HL-60/S4 (cell line): Measurements from ENCODE around the gene MID1IP1.

ENCODE experiments used
- in situ Hi-C: fragments of 300-500 bp; cut with MboI; formaldehyde crosslinking; loops from 2 replicates; pipeline ENCODE4 v1.14.3; 2022; ENCODE audit warnings: low sequenced_read_pairs

Gene MID1IP1

GRCh38 chrX:38811515-38812243, 10.4 kb downstream of the MID1IP1 start:
- in situ Hi-C loops, result no loop called here

GRCh38 chrX:38816155-38816554, 14.9 kb downstream of the MID1IP1 start:
- in situ Hi-C loops, result no loop called here

- in situ Hi-C loops, result no loop called here
Observed at GRCh38 chrX:38817004-38817703, 15.9 kb downstream of the MID1IP1 start.

GRCh38 chrX:38819163-38819562, 17.9 kb downstream of the MID1IP1 start:
- in situ Hi-C loops, result no loop called here

GRCh38 chrX:38819709-38820108, 18.4 kb downstream of the MID1IP1 start:
- in situ Hi-C loops, result no loop called here

- in situ Hi-C loops, result no loop called here
Observed at GRCh38 chrX:38820751-38821150, 19.5 kb downstream of the MID1IP1 start.

- in situ Hi-C loops, result no loop called here
Observed at GRCh38 chrX:38824176-38824575, 22.9 kb downstream of the MID1IP1 start.

- in situ Hi-C loops, result no loop called here
Observed at GRCh38 chrX:38831949-38832348, 30.7 kb downstream of the MID1IP1 start.

GRCh38 chrX:38837389-38837788, 36.1 kb downstream of the MID1IP1 start:
- in situ Hi-C loops, result no loop called here

- in situ Hi-C loops, result no loop called here
Observed at GRCh38 chrX:38839277-38839676, 38.0 kb downstream of the MID1IP1 start.

- in situ Hi-C loops, result no loop called here
Observed at GRCh38 chrX:38839944-38840343, 38.7 kb downstream of the MID1IP1 start.

GRCh38 chrX:38841750-38842149, 40.5 kb downstream of the MID1IP1 start:
- in situ Hi-C loops, result no loop called here

- in situ Hi-C loops, result no loop called here
Observed at GRCh38 chrX:38845426-38845825, 44.2 kb downstream of the MID1IP1 start.

GRCh38 chrX:38847206-38847902, 46.1 kb downstream of the MID1IP1 start:
- in situ Hi-C loops, result no loop called here

GRCh38 chrX:38847903-38848230, 46.6 kb downstream of the MID1IP1 start:
- in situ Hi-C loops, result no loop called here

- in situ Hi-C loops, result no loop called here
Observed at GRCh38 chrX:38848671-38849455, 47.6 kb downstream of the MID1IP1 start.

- in situ Hi-C loops, result no loop called here
Observed at GRCh38 chrX:38850807-38851544, 49.7 kb downstream of the MID1IP1 start.

- in situ Hi-C loops, result no loop called here
Observed at GRCh38 chrX:38854305-38854704, 53.0 kb downstream of the MID1IP1 start.
